8988T (cell line): Measurements from ENCODE around the gene TRIM67.
"Not testable (repeated sequence)": the region's sequence is repeated elsewhere in the genome, so short reads cannot be mapped to it uniquely, and the experiment has no call there.

ENCODE experiments used
- DNase-seq: peaks from one replicate; pipeline ENCODE4 v3.0.0; 2011

TRIM67 gene

DNA sequence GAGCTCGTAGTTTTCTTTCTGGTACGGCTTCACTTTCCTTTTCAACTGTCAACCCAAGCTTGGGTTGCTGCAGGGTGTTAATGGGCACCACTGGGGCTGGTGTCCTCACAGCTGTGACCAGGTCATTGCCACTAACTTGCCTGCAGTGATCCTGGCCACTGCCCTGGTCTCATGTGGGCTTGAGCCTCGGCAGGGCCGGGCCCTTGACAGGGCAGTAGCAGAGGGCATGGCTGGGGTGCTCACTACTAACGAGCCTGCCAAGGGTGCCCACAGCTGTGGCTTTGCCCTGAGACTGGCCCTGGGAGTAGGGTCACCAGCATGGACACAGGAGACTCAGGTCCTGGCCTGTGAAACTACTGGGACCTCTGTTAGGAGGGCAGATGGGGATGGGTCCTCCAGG, 47.7 kb downstream of the TRIM67 start:
- no peak for DNase-seq

DNA sequence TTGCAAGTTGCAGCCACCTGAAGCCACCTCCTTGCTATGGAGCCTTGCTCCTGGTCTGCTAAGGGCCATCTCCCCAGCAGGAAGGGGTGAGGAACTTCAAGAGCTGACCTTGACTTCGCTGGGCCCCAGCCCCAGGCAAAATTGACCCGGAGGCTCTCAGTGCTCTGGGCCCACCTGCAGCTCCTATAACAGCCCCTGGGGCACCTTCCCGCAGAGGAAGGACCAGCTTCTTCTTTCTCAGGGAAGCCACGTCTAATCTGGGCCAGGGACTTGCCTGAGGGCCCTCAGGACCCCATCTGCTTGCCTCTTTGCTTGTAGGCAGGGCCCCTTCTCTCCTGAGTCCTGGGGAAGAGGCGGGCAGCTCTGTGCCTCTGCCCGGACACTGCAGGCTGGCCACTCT, 48.3 kb downstream of the TRIM67 start:
- DNase-seq = no peak

DNA sequence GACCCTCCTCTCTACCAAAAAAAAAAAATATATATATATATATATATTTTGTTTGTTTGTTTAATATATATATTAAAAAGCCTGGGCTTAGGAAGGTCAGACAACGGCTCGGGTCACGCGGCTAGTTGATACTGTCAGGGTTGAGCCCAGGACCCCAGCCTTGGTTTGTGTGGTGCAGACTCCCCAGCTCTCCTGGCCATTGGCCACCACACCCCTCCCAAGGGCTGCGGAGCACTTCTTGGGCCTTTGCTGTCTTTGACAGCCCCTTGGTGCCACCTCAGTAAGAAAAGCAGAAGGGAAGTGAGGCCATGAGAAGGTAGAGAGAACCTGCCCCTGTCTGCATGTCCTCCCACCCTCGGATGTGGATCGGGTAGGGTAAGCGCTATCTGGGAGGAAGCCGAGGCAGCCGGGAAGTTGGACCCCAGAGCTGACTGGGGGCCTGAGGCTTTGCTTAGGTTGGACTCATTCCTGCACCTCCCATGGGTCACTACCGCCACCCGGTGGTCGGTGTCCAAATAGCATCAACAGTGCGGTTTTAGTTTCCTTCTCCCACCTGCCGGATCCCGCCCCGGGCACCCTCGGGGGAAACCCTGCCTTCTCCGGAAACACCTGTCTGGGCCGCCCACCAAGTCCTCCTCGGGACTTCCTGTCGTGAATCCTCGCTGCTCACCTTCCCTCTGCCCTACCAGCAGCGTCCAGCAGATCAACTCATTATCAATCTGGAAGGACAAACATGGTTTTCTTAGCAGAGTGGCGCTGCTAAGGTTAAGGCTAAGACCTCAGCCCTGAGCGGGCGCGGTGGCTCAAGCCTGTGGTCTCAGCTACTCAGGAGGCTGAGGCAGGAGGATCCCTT, 49.4 kb downstream of the TRIM67 start:
- peak; percentile 75 for DNase-seq

DNA sequence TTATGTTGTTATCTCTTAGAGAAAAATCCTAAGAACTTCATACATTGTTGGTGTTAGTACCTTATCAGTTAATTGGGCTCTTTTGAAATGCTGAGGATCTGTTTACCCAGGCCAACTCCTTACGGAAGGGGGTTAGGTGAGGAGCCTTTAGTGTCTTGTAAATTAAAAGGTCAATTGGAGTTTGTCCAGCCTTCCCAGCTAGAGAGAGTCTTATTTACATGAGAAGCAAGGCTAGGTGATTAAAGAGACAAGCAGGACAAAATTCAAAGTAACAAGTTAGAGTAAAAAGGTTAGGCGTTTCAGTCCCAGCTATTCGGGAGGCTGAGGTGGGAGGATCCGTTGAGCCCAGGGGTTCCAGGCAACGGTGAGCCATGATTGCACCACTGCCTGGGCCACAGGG, 50.4 kb downstream of the TRIM67 start:
- DNase-seq = not testable (repeated sequence)

DNA sequence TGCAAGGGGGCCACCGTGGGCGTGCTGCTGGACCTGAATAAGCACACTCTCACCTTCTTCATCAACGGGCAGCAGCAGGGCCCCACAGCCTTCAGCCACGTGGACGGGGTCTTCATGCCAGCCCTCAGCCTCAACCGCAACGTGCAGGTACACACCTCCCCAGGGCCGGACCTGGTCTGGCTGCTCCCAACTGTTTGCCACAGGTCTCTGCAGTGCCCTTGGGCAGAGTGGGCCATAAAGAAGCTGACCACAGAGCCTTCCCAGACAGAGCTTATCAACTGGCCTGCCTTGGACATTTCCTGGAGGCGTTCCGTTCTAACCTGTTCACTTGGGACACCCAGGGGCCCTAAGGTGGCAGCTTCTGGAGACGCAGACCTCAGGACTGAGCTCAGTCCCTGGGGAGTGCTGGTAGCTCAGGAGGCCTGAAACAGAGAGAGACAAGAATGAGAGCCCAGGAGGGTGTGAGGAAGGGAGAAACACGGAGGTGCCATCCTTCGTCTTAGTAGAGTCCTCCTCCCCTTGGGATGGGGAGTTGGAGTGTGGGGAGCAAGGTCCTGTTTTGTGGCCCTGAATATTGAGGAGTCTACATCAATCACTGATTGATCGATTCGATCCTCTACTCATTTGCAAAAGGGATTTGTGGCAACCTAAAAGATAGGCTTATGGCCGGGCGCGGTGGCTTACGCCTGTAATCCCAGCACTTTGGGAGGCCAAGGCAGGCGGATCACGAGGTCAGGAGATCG, 52.1 kb downstream of the TRIM67 start:
- no peak for DNase-seq

DNA sequence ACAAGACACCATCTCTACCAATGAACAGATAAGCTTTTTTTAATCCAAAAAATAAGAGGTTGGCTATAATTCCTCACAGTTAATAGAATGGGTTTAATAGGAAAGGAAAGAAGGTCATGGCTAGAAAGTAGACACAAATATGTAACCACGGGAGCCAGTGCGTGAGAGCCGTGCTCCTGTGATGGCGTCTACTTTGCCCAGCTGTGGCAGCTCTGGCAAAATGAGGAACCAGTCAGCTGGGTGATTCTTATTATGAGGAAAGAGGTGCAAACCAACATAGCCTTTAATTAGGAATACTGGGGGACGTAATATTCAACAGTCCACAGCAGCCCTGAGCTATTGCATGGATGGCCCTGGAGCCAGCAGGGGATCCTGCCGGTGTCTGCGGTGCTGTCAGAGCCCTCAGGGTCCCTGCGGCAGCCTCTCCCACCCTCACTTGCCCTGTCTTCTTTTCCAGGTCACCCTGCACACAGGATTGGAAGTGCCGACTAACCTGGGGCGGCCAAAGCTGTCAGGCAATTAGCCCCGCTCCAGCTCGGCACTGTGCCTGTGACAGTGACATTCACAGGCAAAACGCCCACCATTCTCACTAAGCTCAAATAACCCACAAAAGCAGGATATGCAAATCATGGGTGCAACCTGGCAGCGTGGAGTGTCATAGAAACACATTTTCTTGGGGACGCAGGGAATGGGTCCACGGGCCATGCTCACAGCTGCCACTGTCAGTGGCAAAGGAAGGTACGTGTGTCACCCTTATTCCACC, 53.2 kb downstream of the TRIM67 start:
- DNase-seq = no peak

DNA sequence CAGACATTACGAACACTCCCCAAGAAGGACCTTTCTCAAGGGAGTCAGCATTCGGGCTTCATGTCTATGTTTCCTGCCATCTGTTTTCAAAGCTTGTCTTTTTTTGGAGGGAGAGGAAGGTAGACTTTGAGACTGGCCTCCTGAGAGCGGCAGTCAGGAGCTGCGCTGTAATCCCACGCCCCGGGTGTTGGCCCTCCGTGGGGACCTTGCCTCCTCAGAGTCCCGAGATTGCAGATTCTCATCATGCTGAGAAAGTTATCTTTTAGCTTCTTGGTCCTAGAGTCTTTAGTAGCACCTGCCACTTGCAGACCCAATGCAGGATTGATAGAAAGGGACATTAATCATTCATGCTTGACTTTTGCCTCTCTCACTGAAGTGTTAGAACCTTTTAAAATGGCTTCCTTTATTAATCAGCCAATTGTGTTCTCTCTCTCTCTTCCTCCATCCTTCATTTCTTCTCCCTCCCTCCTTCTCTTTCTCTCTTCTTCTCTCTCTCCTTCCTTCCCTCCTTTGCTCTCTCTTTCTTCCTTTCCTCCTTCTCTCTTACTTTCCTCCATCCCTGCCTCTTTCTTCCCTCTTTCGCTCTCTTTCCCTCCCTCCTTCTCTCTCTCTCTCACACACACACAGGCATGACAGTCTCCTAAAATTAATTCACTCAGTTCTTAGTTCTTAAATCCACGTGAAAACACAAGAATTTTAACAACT, 54.0 kb downstream of the TRIM67 start:
- DNase-seq = no peak

DNA sequence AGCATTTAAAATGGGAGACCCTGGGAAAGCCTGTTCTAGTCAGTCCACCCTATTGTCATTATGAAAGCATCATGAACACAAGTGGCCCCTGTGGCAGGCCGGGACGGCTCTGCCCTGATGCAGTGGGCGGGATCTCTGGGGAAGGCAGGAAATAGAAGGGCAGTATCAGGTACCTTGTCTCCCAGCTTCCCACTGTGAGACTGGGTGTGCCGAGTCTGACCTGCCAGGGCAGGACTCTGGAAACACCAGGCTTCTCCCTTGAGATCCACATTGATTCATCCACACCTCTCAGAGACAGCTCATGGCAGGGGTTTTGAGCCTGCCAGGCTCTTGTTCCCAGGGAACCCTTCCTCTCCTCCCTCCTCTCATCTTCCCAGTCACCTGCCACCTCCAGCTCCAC, 54.6 kb downstream of the TRIM67 start:
- no peak for DNase-seq

DNA sequence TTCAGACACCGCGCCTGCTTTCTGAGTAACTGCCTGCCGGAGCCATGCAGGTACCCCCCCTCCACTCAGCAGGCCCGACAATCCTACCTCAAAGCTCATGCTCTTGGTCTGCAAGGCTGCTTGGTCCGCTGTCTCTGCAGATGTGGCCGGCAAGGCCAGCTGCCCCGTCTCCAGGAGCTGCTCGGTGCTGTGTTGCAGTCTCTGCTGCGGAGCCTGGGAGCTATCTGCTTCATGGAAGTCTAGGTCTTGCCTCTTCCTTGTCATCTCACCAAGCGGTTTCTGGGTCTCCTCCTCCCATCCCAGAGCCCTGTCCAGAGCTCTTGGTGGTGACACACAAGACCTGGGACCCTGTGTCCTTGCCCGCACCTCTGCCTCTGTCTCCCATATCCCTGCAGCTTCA, 55.2 kb downstream of the TRIM67 start:
- no peak for DNase-seq

DNA sequence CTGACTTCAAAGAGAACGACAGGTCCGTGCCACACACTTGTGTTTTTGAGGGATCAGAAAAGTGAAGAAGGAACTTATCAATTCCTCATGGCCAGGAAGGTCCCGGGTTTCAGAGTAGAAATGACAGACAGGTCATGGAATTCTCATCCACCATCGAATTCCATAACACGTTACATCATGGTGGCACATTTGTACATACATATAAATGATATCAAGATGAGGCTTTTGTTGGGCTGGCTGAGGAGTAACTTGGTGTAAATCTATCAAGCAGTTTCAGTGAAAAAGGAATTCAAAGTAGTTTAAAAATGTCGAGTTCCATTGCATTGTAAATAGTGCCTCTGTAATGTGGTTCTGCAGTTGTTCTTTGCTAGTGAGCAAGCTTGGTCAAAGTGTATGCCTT, 56.2 kb downstream of the TRIM67 start:
- no peak for DNase-seq

DNA sequence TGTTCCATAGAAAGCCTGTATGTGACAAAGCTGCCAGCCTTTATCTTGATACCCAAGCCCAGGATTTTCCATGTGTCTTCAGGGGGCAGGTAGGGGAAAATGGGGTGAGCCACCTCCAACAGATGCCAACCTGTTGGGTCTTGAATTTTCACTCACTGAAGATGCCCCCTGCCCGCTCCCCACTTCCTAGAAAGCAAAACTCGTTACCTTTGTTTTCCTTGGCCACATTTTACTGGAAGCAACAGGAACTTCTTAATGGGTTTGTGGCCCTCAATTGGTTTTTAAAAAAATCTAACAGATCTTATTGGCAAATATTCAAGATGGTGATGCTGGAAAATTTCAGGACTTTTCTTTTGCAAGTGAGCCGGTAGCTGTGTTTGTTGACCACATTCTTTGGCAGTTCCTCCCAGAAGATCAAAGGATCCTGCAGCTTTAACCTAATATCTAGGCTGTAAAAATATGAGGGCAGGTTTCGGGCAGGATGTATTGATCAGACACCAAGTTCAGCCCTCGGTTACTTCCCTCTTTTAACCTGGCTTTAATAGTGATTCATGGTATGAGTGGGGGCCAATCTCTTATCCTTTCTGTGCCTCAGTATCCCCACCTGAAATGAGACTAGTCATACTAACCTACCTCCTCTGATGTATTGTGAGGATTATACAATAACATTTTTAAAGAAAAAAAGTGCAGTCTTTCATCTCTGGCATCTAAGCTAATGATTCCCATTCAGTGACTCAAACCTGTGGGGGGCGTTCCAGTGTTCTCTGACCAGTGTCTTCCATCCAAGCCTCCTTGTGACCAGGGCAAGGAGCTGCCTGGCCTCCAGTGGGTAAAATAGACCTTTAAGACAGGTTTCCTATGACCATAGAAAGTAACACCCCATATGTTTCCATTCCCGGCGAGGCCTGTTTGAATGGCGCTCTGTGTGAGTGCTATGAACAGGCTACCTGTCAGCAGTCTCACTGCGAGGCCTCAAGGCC, 57.9 kb downstream of the TRIM67 start:
- no peak for DNase-seq

DNA sequence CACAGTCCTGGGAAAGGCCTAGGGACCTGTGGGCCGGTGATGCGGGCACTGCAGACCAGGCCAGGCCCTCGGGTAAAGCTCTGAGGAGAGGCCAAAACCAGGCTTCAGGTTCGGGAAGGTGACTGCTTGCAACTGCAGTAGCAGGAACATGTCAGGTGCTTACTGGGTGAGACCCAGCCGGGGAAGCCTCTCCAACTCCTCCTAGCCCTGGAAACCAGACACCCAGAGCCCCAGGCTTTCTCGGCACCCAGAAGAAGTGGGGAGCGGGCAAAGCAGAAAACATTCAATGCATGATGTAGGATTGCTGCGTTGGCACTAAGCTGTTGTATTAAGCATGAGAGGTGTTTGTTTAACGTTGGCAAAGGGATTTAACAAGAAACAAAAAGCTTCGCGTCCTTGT, 58.9 kb downstream of the TRIM67 start:
- DNase-seq = no peak

DNA sequence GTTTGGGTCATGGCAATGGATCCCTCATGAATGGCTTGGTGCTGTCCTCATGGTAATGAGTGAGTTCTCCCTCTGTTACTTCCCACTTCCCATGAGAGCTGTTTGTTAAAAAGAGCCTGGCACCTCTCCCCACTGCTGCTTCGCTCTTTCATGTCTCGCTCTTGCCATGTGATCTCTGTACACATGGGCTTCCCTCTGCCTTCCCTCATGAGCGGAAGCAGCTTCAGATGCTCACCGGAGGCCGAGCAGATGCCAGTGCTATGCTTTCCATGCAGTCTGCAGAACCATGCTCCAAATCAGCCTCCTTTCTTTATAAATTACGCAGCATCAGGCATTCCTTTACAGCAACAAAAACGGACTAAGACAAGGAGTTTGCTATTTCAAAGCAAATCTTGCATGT, 64.3 kb downstream of the TRIM67 start:
- no peak for DNase-seq

DNA sequence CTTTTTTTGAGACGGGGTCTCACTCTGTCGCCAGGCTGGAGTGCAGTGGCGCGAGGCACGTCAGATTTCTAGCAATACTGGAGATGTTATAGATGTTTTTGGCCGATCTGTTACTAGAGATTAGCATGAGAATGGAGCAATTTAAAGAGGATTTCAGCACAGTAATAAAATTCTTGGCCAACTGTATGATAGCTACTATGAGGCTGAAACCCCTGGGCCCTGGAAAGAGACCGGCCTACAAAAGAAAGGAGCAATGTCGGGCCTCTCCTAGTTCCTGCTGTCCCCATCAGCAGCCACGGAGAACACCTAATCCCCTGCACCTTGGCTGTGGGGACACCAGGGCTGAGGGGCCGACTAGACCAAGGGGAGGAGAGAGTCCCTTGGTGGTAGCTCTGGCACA, 69.7 kb downstream of the TRIM67 start:
- no peak for DNase-seq

DNA sequence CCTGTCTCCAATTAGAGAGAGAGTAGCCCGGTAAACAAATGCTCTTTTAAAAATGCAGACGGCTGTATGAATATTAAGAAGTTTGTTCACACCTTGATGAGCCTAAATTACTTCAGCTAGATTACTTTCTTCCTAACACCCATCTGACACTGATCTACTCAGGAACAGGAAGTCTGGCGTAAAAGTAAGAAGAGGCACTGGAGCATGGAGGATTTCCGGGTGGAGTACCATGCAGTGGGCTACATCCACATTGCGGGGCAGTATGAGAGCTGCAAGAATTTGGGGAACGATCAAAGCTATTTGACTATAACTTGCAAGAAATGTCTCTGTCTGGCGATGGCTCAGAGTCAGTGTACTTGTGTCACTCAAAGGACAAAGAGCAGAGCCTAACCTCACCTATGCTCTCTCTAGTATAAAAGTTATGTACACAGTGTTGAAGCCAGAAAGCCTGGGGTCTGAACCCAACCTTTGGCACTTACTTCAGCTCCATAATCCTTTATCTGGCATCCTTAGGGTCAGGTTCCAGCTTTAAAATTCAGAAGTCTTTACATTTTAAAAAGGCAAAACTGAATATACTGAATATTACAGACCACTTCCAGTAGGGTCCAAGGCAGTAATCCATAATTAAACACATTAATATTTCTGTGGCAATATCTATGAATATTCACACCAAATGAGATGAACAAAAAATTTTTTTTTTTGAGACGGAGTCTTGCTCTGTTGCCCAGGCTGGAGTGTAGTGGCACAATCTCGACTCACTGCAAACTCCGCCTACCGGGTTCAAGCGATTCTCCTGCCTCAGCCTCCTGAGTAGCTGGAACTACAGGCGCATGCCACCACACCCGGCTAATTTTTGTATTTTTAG, 71.2 kb downstream of the TRIM67 start:
- no peak for DNase-seq

DNA sequence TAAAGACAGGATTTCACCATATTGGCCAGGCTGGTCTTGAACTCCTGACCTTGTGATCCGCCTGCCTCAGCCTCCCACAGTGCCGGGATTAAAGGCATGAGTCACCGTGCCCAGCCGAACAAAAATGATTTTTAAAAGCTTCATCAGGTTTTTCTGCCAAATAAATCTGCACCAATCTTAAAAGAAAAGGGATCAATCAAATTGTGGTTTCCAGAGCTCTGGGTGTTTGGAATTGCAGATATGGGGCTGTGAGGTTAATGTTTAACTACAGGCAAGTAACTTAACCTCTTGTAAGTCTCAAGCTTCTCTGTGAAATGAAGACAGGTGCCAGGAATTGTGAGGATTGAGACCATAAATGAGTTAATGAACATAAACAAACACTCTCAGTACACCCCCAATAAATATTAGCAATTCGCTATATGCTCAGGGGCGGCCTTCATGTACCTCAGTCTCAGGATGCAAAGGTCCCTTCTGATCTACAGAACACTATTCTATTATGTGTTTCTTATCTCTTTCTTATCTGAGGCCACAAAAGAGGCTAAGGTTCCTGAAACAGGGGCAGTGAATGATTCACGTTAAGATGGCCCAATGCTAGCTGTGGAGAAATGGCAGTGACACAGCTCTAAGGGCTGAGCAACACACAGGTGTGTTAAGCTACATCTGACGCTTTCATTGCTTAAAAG, 72.0 kb downstream of the TRIM67 start:
- no peak for DNase-seq

DNA sequence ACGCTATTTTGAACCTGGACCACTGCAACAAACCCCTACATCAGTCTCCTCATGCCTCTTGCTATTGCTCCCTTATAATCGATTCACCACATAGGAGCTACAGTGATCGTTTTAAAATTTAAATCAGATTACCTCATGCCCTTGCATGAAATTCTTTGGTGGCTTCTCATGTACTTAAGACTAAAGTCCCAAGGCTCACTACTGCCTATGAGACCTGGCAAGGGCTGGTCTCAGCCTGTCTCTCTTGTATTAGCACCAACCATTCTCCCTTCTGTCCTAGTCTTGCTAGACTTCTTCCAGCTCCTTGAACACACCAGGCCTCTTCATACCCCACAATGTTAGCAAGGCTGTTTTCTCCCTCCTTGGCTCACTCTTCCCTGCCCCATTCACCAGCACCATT, 72.6 kb downstream of the TRIM67 start:
- no peak for DNase-seq

DNA sequence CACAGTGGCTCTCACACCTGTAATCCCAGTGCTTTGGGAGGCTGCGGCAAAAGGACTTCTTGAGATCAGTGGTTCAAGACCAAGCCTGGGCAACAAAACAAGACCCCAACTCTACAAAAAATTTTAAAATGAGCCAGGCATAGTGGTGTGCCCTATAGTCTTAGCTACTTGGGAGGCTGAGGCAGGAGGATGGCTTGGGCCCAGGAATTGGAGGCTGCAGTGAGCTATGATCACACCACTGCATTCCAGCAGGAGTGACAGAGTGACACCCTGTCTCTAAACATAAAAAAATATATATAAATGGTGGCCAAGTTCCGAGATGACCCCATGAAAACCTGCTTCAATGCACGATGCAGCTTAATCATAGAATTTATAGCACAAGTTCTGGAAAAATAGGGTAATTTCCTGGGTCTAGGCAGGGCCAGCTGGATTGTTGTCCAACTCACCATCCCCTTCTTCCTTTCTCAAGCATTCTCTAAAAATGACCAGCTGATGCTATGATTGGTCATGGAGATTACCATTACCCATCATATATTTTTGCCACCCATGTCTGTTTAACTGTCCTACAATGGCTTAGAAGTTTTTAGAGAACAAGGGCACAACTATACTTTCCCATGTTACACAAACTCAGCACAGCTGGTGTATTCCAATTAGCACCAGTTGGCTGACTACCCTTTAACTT, 73.8 kb downstream of the TRIM67 start:
- no peak for DNase-seq

DNA sequence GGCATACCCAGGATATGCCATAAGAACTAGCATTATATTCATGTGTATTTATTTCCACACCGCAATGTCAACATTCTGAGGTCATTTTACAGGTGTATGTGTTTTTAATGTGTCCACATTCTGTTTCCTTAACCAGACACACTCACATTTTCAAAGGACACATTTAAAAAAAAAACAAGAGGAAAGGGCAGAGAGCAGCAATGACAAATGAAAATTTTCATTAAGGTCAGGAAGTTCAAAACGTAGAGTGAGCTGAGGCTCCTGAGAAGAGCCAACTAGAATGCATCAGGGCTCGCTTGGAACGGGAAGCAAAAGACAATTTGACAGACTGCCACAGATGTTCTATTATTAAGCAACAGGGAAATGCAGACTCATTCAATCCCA, 74.3 kb downstream of the TRIM67 start:
- no peak for DNase-seq

DNA sequence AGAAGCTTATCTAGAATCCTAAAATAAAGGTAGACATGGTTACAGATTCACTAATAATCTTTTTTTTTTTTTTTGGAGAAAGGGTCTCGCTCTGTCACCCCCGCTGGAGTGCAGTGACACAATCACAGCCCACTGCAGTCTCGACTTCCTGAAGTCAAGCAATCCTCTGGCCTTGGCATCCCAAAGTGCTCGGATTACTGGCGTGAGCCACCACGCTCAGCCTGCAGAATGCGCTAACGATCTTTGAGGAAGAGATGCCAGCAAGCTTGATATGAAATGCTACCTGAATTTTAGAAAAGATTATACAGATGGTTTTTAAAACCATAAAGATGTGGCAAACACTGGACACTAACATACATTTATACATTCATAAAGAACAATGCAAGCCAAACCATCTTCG, 75.1 kb downstream of the TRIM67 start:
- no peak for DNase-seq
